H1 (cell line): Measurements from ENCODE around the gene PPFIBP2. TPM values are rescaled to one million over a fixed set of nuclear protein-coding genes. Genes with fewer than 3 reads are reported as not detected.

Source experiments
- CTCF ChIA-PET: fragments of 300-600 bp; sonication (Branson Sonifier 250); formaldehyde crosslinking; loops from one replicate; lab custom pipeline; 2021; ENCODE audit not compliant: partially characterized antibody; lab: Charles Lee
- POLR2A ChIA-PET: fragments of 300-600 bp; sonication (Branson Sonifier 250); formaldehyde crosslinking; loops from one replicate; lab custom pipeline; 2021; ENCODE audit warnings: inconsistent platforms; ENCODE audit not compliant: partially characterized antibody; lab: Charles Lee
- DNase-seq, 2 experiments: peaks; one replicate each; pipeline versions ENCODE4 v3.0.0 to v3.0.0-alpha.2; 2010 to 2022; ENCODE audit warnings: low spot score in 2 of 2, low read depth in 1 of 2, mixed read lengths in 1 of 2
- FAIRE-seq: peaks from 2 replicates; lab custom pipeline; 2011; peaks lifted over from hg19 to GRCh38; lab: Jason Lieb, UNC
- H2AFZ ChIP-seq: 2 replicates; pipeline ENCODE4 v1.8.1; 2012; ENCODE audit warnings: low read length, inconsistent platforms
- H2AK5ac ChIP-seq: 2 replicates; pipeline ENCODE4 v1.6.1; 2013; ENCODE audit warnings: low read depth, low read length
- H2BK120ac ChIP-seq: replicated peaks from 2 replicates; pipeline ENCODE3; 2013; ENCODE audit warnings: low read depth, low read length, inconsistent platforms
- H2BK12ac ChIP-seq: 2 replicates; pipeline ENCODE4 v1.6.1; 2013; ENCODE audit warnings: low read depth, low read length
- H2BK15ac ChIP-seq: 2 replicates; pipeline ENCODE4 v1.6.1; 2013; ENCODE audit warnings: low read length
- H2BK20ac ChIP-seq: 2 replicates; pipeline ENCODE4 v1.6.1; 2013; ENCODE audit warnings: low read length
- H2BK5ac ChIP-seq: 2 replicates; pipeline ENCODE4 v1.6.1; 2013; ENCODE audit warnings: low read depth, low read length
- H3K14ac ChIP-seq: 2 replicates; pipeline ENCODE4 v1.6.1; 2013; ENCODE audit warnings: inconsistent platforms; ENCODE audit not compliant: insufficient read length
- H3K18ac ChIP-seq: 2 replicates; pipeline ENCODE4 v1.6.1; 2013; ENCODE audit warnings: low read length; ENCODE audit errors: extremely low read depth
- H3K23ac ChIP-seq: 2 replicates; pipeline ENCODE4 v1.6.1; 2013; ENCODE audit warnings: inconsistent platforms; ENCODE audit not compliant: insufficient read length
- H3K23me2 ChIP-seq: 2 replicates; pipeline ENCODE4 v1.6.1; 2013; ENCODE audit warnings: low read depth, low read length
- H3K27ac ChIP-seq: 2 replicates; pipeline ENCODE4 v1.6.1; 2011; ENCODE audit warnings: low read depth, low read length, inconsistent platforms
- H3K27me3 ChIP-seq, 4 experiments: replicated peaks in 1 of 4; 1 replicate in 1 of 4; 2 replicates in 3 of 4; pipeline versions ENCODE4 v1.6.1 to v1.8.1; 2011 to 2013; ENCODE audit warnings: low read length in 3 of 4, mild to moderate bottlenecking in 3 of 4, inconsistent platforms in 2 of 4, mixed read lengths in 2 of 4, moderate library complexity in 1 of 4; ENCODE audit not compliant: control insufficient read depth in 3 of 4, insufficient read depth in 3 of 4; ENCODE audit errors: extremely low read depth in 1 of 4
- H3K36me3 ChIP-seq, 4 experiments: 2 replicates each; pipeline versions ENCODE4 v1.6.1 to v1.8.1; 2011 to 2013; ENCODE audit warnings: mild to moderate bottlenecking in 4 of 4, low read length in 3 of 4, moderate library complexity in 2 of 4, control low read depth in 1 of 4, inconsistent platforms in 1 of 4; ENCODE audit not compliant: insufficient read depth in 4 of 4, control insufficient read depth in 2 of 4
- H3K4ac ChIP-seq: replicated peaks from 2 replicates; pipeline ENCODE3; 2013; ENCODE audit warnings: low read length, low read depth, mixed read lengths, inconsistent platforms; ENCODE audit not compliant: insufficient read length
- H3K4me1 ChIP-seq, 4 experiments: replicated peaks in 1 of 4; 1 replicate in 1 of 4; 2 replicates in 3 of 4; pipeline versions ENCODE4 v1.6.1 to v1.8.1; 2011 to 2013; ENCODE audit warnings: low read length in 3 of 4, inconsistent platforms in 2 of 4, mixed read lengths in 1 of 4; ENCODE audit not compliant: insufficient read depth in 4 of 4, control insufficient read depth in 3 of 4
- H3K4me2 ChIP-seq, 2 experiments: 2 replicates each; pipeline versions ENCODE4 v1.6.1 to v1.8.1; 2011 to 2013; ENCODE audit warnings: low read depth in 2 of 2, low read length in 2 of 2, control low read depth in 1 of 2, inconsistent platforms in 1 of 2, mild to moderate bottlenecking in 1 of 2; ENCODE audit not compliant: insufficient read depth in 1 of 2
- H3K4me3 ChIP-seq, 4 experiments: fragments of 200-600, 300-600 bp in 1 of 4; sonication (generic), shearing (Covaris generic), sonication (Bioruptor Twin) in 1 of 4; 2 replicates each; pipeline versions ENCODE4 v1.5.1 to v1.8.1; 2011 to 2016; ENCODE audit warnings: low read length in 4 of 4, low read depth in 3 of 4, control low read depth in 2 of 4, inconsistent platforms in 2 of 4, mild to moderate bottlenecking in 2 of 4, mixed read lengths in 1 of 4, moderate library complexity in 1 of 4; ENCODE audit not compliant: insufficient read depth in 2 of 4; ENCODE audit errors: extremely low read depth in 1 of 4
- H3K56ac ChIP-seq: replicated peaks from 2 replicates; pipeline ENCODE3; 2013; ENCODE audit warnings: low read depth, mild to moderate bottlenecking, mixed read lengths, low read length, inconsistent platforms; ENCODE audit not compliant: insufficient read length
- H3K79me1 ChIP-seq: 2 replicates; pipeline ENCODE4 v1.6.1; 2013; ENCODE audit warnings: low read depth, low read length, control low read depth
- H3K79me2 ChIP-seq, 2 experiments: 2 replicates each; pipeline versions ENCODE4 v1.6.1 to v1.8.1; 2012 to 2013; ENCODE audit warnings: low read length in 2 of 2, mild to moderate bottlenecking in 2 of 2, inconsistent platforms in 1 of 2; ENCODE audit not compliant: insufficient read depth in 2 of 2, control insufficient read depth in 1 of 2
- H3K9ac ChIP-seq, 4 experiments: replicated peaks in 1 of 4; 1 replicate in 1 of 4; 2 replicates in 3 of 4; pipeline versions ENCODE4 v1.6.1 to v1.8.1; 2011 to 2013; ENCODE audit warnings: low read depth in 3 of 4, low read length in 3 of 4, control low read depth in 2 of 4, mild to moderate bottlenecking in 2 of 4, moderate library complexity in 2 of 4, inconsistent platforms in 1 of 4; ENCODE audit errors: extremely low read depth in 1 of 4
- H3K9me3 ChIP-seq, 2 experiments: 2 replicates each; pipeline versions ENCODE4 v1.6.1 to v1.8.1; 2012 to 2013; ENCODE audit warnings: mild to moderate bottlenecking in 2 of 2, moderate library complexity in 2 of 2, control low read depth in 1 of 2, inconsistent platforms in 1 of 2, low read depth in 1 of 2, low read length in 1 of 2, mixed read lengths in 1 of 2; ENCODE audit not compliant: insufficient read depth in 2 of 2
- H4K20me1 ChIP-seq, 2 experiments: replicated peaks in 1 of 2; 2 replicates each; pipeline versions ENCODE3 to v1.8.1; 2011 to 2013; ENCODE audit warnings: inconsistent platforms in 2 of 2, low read length in 2 of 2, mild to moderate bottlenecking in 1 of 2; ENCODE audit not compliant: insufficient read depth in 2 of 2, control insufficient read depth in 1 of 2
- H4K5ac ChIP-seq: 2 replicates; pipeline ENCODE4 v1.6.1; 2013; ENCODE audit warnings: low read length, low read depth, mixed read lengths, inconsistent platforms; ENCODE audit not compliant: insufficient read length
- H4K8ac ChIP-seq: 2 replicates; pipeline ENCODE4 v1.8.0; 2013; ENCODE audit warnings: mild to moderate bottlenecking, moderate library complexity, low read length, inconsistent platforms; ENCODE audit not compliant: insufficient read depth; ENCODE audit errors: extremely low read depth
- H4K91ac ChIP-seq: replicated peaks from 2 replicates; pipeline ENCODE3; 2013; ENCODE audit warnings: low read length, mixed read lengths, inconsistent platforms; ENCODE audit not compliant: insufficient read length
- EZH2 ChIP-seq: fragments of 200-600 bp; sonication (generic); IDR thresholded peaks from 2 replicates; pipeline ENCODE4 v1.7.1; 2012; ENCODE audit warnings: low read depth, mild to moderate bottlenecking, moderate library complexity, low read length, inconsistent platforms; ENCODE audit not compliant: severe bottlenecking
- GABPA ChIP-seq: IDR thresholded peaks from 2 replicates; pipeline ENCODE4 v1.6.1; 2011; ENCODE audit warnings: mild to moderate bottlenecking, low read length, moderate library complexity, borderline replicate concordance; ENCODE audit not compliant: insufficient read depth
- KDM1A ChIP-seq: fragments of 200-600, 300-600 bp; sonication (generic); IDR thresholded peaks from 2 replicates; pipeline ENCODE4 v1.7.1; 2016; ENCODE audit warnings: mild to moderate bottlenecking, low read length, borderline replicate concordance
- NANOG ChIP-seq: IDR thresholded peaks from 2 replicates; pipeline ENCODE4 v1.6.1; 2011; ENCODE audit warnings: low read length, low read depth, mild to moderate bottlenecking, inconsistent platforms; ENCODE audit not compliant: insufficient read depth, poor library complexity, severe bottlenecking
- POLR2AphosphoS5 ChIP-seq: IDR thresholded peaks from 2 replicates; pipeline ENCODE4 v1.6.1; 2011; ENCODE audit warnings: low read depth, low read length
- SIX5 ChIP-seq: IDR thresholded peaks from 2 replicates; pipeline ENCODE4 v1.6.1; 2011; ENCODE audit warnings: mild to moderate bottlenecking, low read depth, low read length
- ZNF274 ChIP-seq: IDR thresholded peaks from 2 replicates; pipeline ENCODE4 v1.7.0; 2012; ENCODE audit warnings: low read length, borderline replicate concordance; ENCODE audit errors: extremely low read depth
- WGBS, 2 experiments: shearing (Covaris generic) in 1 of 2; methylation state at CpG; one replicate each; pipeline versions ENCODE4 v1.1.6 to v1.1.7; 2013 to 2015; ENCODE audit warnings: low lambda C conversion rate in 2 of 2, mixed read lengths in 2 of 2, inconsistent platforms in 1 of 2, low coverage in 1 of 2, missing lambda C conversion rate in 1 of 2; ENCODE audit not compliant: insufficient replicate concordance in 2 of 2, insufficient coverage in 1 of 2, insufficient read length in 1 of 2; ENCODE audit errors: extremely low coverage in 1 of 2, missing lambda C conversion rate in 1 of 2; 5-methylcytosine and 5-hydroxymethylcytosine counted together
- polyA plus RNA-seq, 7 experiments: library from polyadenylated mRNA; depleted of rRNA in 3 of 7; stranded (reverse) in 5 of 7; unstranded in 2 of 7; fragments of >200 nt in 5 of 7; fragments of 200-250 nt in 2 of 7; gene quantifications; 1 replicate in 5 of 7; 2 replicates in 1 of 7; 4 replicates in 1 of 7; pipeline versions ENCODE4 v1.2.1 to v1.2.3, GENCODE V29; 2011 to 2013; ENCODE audit warnings: missing spikeins in 2 of 7, mixed read lengths in 2 of 7
- total RNA-seq: library from RNA; stranded (reverse); fragmentation: NEBNext Ultra II Directional; extraction: Animal tissue kit (Norgen Biotek cat#: 25700); gene quantifications from 2 replicates; pipeline ENCODE4 v1.2.1, GENCODE V29; 2021
- TF ChIP-seq, protein P1 (sequence below): IDR thresholded peaks from 2 replicates; pipeline ENCODE4 v1.6.1; 2012; ENCODE audit warnings: inconsistent platforms
- TF ChIP-seq, protein P2 (sequence below), 3 experiments: IDR thresholded peaks; 1 replicate in 2 of 3; 2 replicates in 1 of 3; pipeline versions ENCODE4 v1.5.1 to v1.6.1; 2011; ENCODE audit warnings: low read length in 3 of 3, mild to moderate bottlenecking in 3 of 3, inconsistent platforms in 2 of 3, low read depth in 1 of 3, moderate library complexity in 1 of 3; ENCODE audit not compliant: insufficient read depth in 1 of 3; ENCODE audit errors: control extremely low read depth in 1 of 3
- TF ChIP-seq, protein P3 (sequence below): IDR thresholded peaks from 2 replicates; pipeline ENCODE4 v1.6.1; 2012; ENCODE audit warnings: inconsistent platforms

The PPFIBP2 gene
- total and polyA plus RNA-seq, 2 of the 8 experiments (the other 6 are each of a cell fraction or from before 2014, with no cell fraction given): 5.5 to 9.8 TPM

DNA sequence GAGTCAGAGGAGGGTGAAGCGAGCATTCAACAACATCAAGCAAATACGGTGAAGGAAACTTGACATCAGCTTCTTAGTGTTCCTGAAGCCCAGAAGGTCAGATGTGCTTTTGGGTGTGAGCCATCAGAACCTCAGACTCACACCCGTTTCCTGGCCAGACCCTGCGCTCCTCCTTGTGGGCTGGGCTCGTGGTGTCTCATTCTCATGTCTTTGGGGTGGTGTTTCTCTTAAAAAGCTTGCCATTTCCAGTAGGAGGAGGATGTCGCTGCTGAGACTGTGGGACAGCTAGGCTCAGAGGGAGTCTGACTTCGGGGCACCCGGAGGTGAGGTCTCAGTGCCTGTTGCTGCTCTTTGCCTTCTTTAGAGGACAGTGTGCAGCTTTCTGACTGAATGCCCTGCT, 24.2 kb downstream of the PPFIBP2 start:
- Histone ChIP-seq H4K5ac (no peak overlapping the region), H3K36me3 (no peaks in the 10 kb centered on the region), H3K4me2 (no peak overlapping the region), H4K20me1 (no peaks in the 10 kb centered on the region), H3K27me3 (no peaks in the 10 kb centered on the region), H3K23ac (no peak overlapping the region), H2BK15ac (no peak overlapping the region), H3K4ac (no peak overlapping the region), H3K27ac (no peak overlapping the region), H2BK5ac (no peak overlapping the region), H3K79me1 (no peaks in the 10 kb centered on the region), H3K56ac (no peak overlapping the region), H3K4me3 (no peak overlapping the region), H3K9ac (no peak overlapping the region), H3K4me1 (no peaks in the 10 kb centered on the region; a peak in 2 of 7 replicates), H3K23me2 (no peaks in the 10 kb centered on the region), H2BK12ac (no peak overlapping the region), H2BK20ac (no peak overlapping the region), H3K14ac (no peak overlapping the region), H2AFZ (no peak overlapping the region), H3K79me2 (no peaks in the 10 kb centered on the region), H2BK120ac (no peak overlapping the region), H4K8ac (no peak overlapping the region), H4K91ac (no peak overlapping the region), H2AK5ac (no peak overlapping the region), H3K18ac (no peak overlapping the region), H3K9me3 (no peaks in the 10 kb centered on the region)
- DNase-seq (no peak), FAIRE-seq (no peak)
- ChIA-PET CTCF (interaction anchor here (0.8 to 3.1 kb wide), 8 partner anchors 11 to 152 kb away, joined by 3 to 31 read pairs (median 4); no protein-coding TSS in a partner anchor), POLR2A (interaction anchor here (1.2 kb wide), 1 partner anchor 25 kb away, joined by 3 read pairs; no protein-coding TSS in a partner anchor)
- WGBS, 2 experiments: 96% methylated on average over 8 of the region's 8 CpGs; no CpG with 5 or more reads in 1 of the 2 experiments
- TF ChIP-seq GABPA: no peak
- TF ChIP-seq, protein P1, sequence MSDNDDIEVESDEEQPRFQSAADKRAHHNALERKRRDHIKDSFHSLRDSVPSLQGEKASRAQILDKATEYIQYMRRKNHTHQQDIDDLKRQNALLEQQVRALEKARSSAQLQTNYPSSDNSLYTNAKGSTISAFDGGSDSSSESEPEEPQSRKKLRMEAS: no peak
- TF ChIP-seq EZH2: no peak
- TF ChIP-seq ZNF274: no peak
- TF ChIP-seq POLR2AphosphoS5: no peak
- TF ChIP-seq, protein P2, sequence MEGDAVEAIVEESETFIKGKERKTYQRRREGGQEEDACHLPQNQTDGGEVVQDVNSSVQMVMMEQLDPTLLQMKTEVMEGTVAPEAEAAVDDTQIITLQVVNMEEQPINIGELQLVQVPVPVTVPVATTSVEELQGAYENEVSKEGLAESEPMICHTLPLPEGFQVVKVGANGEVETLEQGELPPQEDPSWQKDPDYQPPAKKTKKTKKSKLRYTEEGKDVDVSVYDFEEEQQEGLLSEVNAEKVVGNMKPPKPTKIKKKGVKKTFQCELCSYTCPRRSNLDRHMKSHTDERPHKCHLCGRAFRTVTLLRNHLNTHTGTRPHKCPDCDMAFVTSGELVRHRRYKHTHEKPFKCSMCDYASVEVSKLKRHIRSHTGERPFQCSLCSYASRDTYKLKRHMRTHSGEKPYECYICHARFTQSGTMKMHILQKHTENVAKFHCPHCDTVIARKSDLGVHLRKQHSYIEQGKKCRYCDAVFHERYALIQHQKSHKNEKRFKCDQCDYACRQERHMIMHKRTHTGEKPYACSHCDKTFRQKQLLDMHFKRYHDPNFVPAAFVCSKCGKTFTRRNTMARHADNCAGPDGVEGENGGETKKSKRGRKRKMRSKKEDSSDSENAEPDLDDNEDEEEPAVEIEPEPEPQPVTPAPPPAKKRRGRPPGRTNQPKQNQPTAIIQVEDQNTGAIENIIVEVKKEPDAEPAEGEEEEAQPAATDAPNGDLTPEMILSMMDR (IDR thresholded peaks at IDR 0.05; ENCODE audit: control extremely low read depth in 1 of 3, insufficient read depth in 1 of 3, low read depth in 1 of 3, low read length in 3 of 3): no peak
- TF ChIP-seq, protein P3, sequence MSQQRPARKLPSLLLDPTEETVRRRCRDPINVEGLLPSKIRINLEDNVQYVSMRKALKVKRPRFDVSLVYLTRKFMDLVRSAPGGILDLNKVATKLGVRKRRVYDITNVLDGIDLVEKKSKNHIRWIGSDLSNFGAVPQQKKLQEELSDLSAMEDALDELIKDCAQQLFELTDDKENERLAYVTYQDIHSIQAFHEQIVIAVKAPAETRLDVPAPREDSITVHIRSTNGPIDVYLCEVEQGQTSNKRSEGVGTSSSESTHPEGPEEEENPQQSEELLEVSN: no peak
- TF ChIP-seq KDM1A: no peak
- no peak for TF ChIP-seq SIX5
- no peak for TF ChIP-seq NANOG
